ENCODE data around the gene CTSD.

Gene CTSD

GRCh38 chr11:1730059-1730629, 33.6 kb downstream of the CTSD start:
- TF ChIP-seq ZFX (IDR thresholded peaks at IDR 0.05; ENCODE audit: borderline replicate concordance), result no peak
- TF ChIP-seq CTCF (IDR thresholded peaks at IDR 0.05), result no peak
- H3K27ac ChIP-seq, result no peak overlapping the region

- no peak for TF ChIP-seq ZFX (IDR thresholded peaks at IDR 0.05; ENCODE audit: borderline replicate concordance)
- no peak for TF ChIP-seq CTCF (IDR thresholded peaks at IDR 0.05)
- no peak overlapping the region for H3K27ac ChIP-seq
These were observed 34.1 kb downstream of the CTSD start for GRCh38 chr11:1729692-1730011.

- TF ChIP-seq CTCF (IDR thresholded peaks at IDR 0.05) (no peak), ZFX (IDR thresholded peaks at IDR 0.05; ENCODE audit: borderline replicate concordance) (no peak)
- H3K27ac ChIP-seq, result no peak overlapping the region
These were observed 34.6 kb downstream of the CTSD start for GRCh38 chr11:1728931-1729691.

GRCh38 chr11:1728301-1728700, 35.4 kb downstream of the CTSD start:
- H3K27ac ChIP-seq, result no peak overlapping the region
- TF ChIP-seq CTCF (IDR thresholded peaks at IDR 0.05), result no peak
- TF ChIP-seq ZFX (IDR thresholded peaks at IDR 0.05; ENCODE audit: borderline replicate concordance), result no peak

- TF ChIP-seq CTCF (IDR thresholded peaks at IDR 0.05) (no peak), ZFX (IDR thresholded peaks at IDR 0.05; ENCODE audit: borderline replicate concordance) (no peak)
- no peak overlapping the region for H3K27ac ChIP-seq
These were observed 35.9 kb downstream of the CTSD start for GRCh38 chr11:1727861-1728260.

GRCh38 chr11:1727096-1727690, 36.5 kb downstream of the CTSD start:
- no peak overlapping the region for H3K27ac ChIP-seq
- TF ChIP-seq ZFX (IDR thresholded peaks at IDR 0.05; ENCODE audit: borderline replicate concordance) (no peak), CTCF (IDR thresholded peaks at IDR 0.05) (no peak)

GRCh38 chr11:1719781-1720180, 43.9 kb downstream of the CTSD start:
- TF ChIP-seq ZFX (IDR thresholded peaks at IDR 0.05; ENCODE audit: borderline replicate concordance), result no peak
- H3K27ac ChIP-seq, result no peak overlapping the region
